Measurements from ENCODE around the gene PDZD8. TPM values are rescaled to one million over a fixed set of nuclear protein-coding genes. Genes with fewer than 3 reads are reported as not detected.
"Not testable (repeated sequence)": the region's sequence is repeated elsewhere in the genome, so short reads cannot be mapped to it uniquely, and the experiment has no call there.

PDZD8 gene
- total RNA-seq, 1 experiment from 2014 or later = 21.2 TPM

DNA sequence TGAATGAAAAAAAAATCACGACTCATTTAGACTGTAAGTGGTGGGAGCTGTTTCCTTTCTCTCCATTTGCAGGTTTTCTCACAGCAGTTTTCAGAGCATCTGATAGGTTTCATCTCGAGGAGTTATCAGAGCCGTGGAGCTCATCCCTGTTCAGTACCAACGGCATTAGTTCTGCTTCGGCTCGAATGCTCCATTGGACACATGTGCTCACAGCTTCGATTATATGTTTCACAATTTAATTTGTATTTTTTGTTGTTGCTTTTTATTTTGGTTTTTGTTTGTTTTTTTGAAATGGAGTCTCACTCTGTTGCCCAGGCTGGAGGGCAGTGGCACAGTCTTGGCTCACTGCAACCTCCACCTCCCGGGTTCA, 132.8 kb downstream of the PDZD8 start:
- Histone ChIP-seq H3K27me3 (replicated peaks) (peaks cover 31% of the 10 kb centered on the region), H3K36me3 (no peaks in the 10 kb centered on the region), H3K27ac (no peak overlapping the region), H3K9me3 (replicated peaks) (no peaks in the 10 kb centered on the region), H3K4me1 (replicated peaks) (no peaks in the 10 kb centered on the region), H3K4me3 (no peak overlapping the region)
- DNase-seq (ENCODE audit: low read depth in 1 of 2, low spot score in 2 of 2) = no peak

DNA sequence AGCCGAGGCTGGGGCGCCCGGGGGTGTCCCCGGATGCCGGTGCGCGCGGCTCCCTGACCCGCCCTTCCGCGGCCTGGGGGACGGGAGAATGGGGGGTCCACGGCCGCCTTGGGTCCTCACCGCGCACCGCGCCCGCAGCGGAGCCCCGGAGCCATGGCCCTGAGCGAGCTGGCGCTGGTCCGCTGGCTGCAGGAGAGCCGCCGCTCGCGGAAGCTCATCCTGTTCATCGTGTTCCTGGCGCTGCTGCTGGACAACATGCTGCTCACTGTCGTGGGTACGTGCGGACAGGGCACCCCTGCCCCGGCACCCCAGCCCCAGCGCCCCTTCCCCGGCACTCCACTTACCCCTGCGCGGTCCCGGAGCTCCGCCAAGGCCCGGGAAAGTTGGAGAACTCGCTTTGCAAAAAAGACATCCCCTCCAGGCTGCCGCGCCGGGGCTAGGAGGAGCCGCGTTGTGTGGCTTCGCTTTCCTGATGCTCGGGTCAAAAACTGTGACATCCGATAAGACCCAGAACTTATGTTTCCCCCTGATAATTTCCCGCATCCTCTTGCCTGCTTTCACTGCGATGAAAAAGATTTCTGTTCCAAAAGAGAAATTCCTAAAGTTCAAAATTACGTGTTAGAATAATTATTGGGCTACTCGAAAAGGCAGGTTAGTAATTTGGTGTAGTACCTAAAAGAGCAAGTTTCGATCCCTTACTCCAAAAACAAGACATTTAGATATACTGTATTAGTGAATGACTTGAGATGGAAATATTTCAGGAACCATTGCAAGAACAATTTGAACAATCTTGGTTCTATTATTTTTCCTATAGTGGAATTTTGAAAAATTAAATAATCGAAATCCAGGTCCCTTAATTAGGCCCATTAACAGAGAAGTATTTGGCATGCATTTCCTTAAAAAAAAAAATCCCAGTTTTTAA, 133.4 kb downstream of the PDZD8 start:
- no peak overlapping the region for H3K4me3 ChIP-seq
- no peak for DNase-seq (ENCODE audit: low read depth in 1 of 2, low spot score in 2 of 2)
- H3K9me3 ChIP-seq (replicated peaks) = no peaks in the 10 kb centered on the region
- no peaks in the 10 kb centered on the region for H3K4me1 ChIP-seq (replicated peaks)
- no peaks in the 10 kb centered on the region for H3K36me3 ChIP-seq
- H3K27ac ChIP-seq = no peak overlapping the region
- peaks cover 31% of the 10 kb centered on the region for H3K27me3 ChIP-seq (replicated peaks)

DNA sequence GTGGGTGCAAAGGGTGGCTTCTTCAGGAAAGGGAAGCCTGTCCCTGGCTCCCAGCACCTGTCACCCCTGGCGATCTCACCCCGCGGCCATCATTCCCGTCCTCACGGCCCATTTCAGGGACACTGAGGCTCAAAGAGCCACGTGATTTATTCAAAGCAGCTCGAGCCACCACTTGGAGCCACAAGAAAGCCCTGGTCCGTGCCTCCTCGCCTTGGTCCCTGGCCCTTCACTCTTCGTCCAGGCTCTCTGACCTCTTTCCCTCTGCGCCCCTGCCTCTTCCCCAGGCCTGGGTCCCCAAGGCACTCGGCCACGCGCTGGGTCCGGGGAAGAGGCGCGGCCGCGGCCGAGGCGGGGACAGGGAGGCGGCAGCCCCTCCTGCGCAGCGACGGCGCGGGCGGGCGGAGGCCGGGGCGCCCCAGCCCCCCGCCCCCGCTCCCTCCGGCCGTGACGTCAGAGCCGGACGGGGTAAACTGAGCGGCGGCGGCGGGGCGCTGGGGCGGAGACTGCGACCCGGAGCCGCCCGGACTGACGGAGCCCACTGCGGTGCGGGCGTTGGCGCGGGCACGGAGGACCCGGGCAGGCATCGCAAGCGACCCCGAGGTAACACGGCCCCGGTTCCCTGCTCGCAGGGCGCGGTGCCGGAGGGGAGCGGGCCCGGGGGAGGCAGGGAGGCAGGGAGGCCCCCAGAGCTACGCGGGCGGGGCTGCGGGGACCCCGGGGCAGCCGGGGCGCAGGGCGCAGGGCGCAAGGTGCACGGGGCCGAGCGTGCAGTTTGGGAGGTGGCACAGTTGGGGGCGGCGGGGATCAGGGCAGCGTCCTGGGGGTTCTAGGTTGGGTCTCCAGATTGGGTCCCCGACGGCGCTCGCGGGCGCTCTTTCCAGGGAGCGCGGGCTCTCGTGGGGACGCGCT, 134.4 kb downstream of the PDZD8 start, which contains the start of gene SLC18A2:
SLC18A2 (plus strand) TSS at position 494 of the 909 bp plus-strand sequence. CDS start 580 bp downstream, outside the sequence.
- Histone ChIP-seq H3K27ac (no peak within 1 kb of the TSS), H3K27me3 (replicated peaks) (peaks cover 31% of the 10 kb centered on the region), H3K9me3 (replicated peaks) (no peaks in the 10 kb centered on the region), H3K36me3 (no peaks in the 10 kb centered on the region), H3K4me1 (replicated peaks) (no peaks in the 10 kb centered on the region), H3K4me3 (no peak within 1 kb of the TSS)
- DNase-seq (ENCODE audit: low read depth in 1 of 2, low spot score in 2 of 2) = no peak

DNA sequence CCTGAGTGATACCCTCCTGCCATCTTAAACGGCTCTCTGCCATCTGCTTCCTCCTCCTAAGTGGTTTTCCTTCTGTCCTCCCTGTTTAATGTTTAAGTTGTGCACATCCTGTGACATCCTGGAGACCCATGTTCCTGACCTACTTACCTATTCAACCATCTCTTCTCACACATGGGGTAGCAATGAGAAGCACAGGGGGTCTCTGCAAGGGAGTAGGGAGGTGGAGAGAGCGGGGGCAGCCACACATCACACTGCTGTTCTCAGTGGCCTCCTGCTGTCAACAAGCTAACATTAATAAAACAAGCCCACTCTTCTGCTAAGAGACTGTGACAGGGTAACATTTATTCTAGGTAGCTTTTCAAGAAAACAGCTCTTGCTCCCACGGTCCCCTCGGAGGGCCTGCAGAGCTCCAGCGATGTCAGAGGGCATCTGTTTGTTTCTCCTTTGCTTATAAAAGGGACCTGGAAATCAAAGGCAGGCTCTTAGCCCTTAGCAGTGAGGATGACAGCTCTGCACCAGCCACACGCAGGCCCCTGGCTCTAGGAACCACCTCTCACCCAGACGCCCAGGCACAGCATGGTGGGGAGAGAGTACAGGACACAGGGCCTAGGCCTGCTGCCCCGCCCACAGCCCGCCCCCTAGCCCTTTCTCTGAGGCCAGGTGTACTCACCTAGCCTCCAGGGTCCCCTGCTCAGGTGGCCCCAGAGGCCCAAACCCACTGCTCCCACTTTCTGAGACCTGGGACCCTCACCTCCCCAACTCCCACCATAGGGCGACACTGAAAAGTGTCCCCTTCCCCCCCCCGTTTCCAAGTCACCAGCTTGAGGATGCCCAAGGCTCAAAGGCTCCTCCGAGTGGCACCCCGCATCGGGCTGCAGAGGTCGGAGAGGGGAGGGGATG, 135.3 kb downstream of the PDZD8 start:
- no peak for DNase-seq (ENCODE audit: low read depth in 1 of 2, low spot score in 2 of 2)
- Histone ChIP-seq H3K9me3 (replicated peaks) (no peaks in the 10 kb centered on the region), H3K36me3 (no peaks in the 10 kb centered on the region), H3K4me1 (replicated peaks) (no peaks in the 10 kb centered on the region), H3K27ac (no peak overlapping the region), H3K4me3 (no peak overlapping the region), H3K27me3 (replicated peaks) (peaks cover 31% of the 10 kb centered on the region)

DNA sequence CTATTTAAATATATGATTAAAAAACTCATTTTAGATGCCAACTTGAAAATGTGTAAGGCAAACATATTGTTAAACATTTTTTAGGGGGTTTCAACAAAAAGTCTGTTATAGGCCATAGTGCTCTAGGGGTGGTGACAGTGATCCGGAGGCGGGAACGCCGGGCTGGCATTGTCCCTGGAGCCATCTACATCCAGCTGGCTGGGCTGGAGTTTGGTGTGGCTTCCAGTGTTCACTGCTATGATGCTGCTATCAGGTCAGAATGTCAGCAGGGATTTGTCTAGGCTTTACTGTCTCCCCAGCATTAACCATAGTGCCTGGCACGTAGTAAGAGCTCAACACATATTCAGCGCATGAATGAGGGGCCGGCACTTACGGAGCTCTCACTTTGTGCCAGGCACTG, 136.2 kb downstream of the PDZD8 start:
- Histone ChIP-seq H3K36me3 (no peaks in the 10 kb centered on the region), H3K4me1 (replicated peaks) (no peaks in the 10 kb centered on the region), H3K27me3 (replicated peaks) (peaks cover 33% of the 10 kb centered on the region), H3K27ac (no peak overlapping the region), H3K4me3 (no peak overlapping the region), H3K9me3 (replicated peaks) (no peaks in the 10 kb centered on the region)
- no peak for DNase-seq (ENCODE audit: low read depth in 1 of 2, low spot score in 2 of 2)

DNA sequence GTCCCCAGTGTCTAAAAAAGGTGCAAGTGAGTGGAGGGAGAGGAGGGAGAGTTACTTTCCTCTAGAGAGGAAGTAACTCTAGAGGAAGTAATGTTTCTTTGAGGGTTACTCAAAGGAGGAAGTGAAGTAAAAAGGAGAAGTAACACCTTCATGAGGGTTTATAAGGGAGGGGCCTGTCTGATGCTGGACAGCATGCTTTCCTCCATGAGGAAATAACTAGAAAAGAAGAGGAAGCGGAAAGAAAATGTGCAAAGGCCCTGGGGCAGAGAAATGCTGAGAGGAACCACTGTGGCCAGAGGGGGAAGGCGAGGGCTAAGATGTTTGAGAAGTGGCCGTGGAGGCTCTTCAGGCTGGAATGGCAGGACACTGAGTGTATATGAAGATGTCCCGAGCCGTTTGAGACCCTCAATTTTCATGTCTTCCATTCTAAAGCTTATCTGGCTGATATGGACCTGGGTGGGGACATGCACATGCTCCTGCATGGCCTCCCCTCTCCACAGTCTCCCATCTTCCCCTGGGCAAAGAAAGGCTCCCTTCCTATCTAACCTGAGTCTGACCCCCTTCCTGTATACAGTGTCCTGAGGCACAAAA, 137.7 kb downstream of the PDZD8 start:
- H3K36me3 ChIP-seq = no peaks in the 10 kb centered on the region
- no peak for DNase-seq (ENCODE audit: low read depth in 1 of 2, low spot score in 2 of 2)
- H3K4me1 ChIP-seq (replicated peaks) = no peaks in the 10 kb centered on the region
- no peak overlapping the region for H3K4me3 ChIP-seq
- no peaks in the 10 kb centered on the region for H3K9me3 ChIP-seq (replicated peaks)
- H3K27ac ChIP-seq = no peak overlapping the region
- peaks cover 28% of the 10 kb centered on the region for H3K27me3 ChIP-seq (replicated peaks)

DNA sequence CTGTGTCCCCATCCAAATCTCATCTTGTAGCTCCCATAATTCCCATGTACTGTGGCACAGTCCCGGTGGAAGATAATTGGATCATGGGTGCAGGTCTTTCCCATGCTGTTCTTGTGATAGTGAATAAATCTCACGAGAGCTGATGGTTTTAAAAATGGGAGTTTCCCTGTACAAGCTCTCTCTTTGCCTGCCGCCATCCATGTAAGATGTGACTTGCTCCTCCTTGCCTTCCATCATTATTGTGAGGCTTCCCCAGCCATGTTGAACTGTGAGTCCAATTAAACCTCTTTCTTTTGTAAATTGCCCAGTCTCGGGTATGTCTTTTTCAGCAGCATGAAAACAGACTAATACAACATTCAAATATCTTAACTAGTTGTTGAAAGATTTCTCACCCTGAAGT, 145.1 kb downstream of the PDZD8 start:
- not testable (repeated sequence) for H3K27me3 ChIP-seq (replicated peaks); H3K4me3 ChIP-seq; DNase-seq (ENCODE audit: low read depth in 1 of 2, low spot score in 2 of 2); H3K4me1 ChIP-seq (replicated peaks); H3K27ac ChIP-seq; H3K9me3 ChIP-seq (replicated peaks); H3K36me3 ChIP-seq

DNA sequence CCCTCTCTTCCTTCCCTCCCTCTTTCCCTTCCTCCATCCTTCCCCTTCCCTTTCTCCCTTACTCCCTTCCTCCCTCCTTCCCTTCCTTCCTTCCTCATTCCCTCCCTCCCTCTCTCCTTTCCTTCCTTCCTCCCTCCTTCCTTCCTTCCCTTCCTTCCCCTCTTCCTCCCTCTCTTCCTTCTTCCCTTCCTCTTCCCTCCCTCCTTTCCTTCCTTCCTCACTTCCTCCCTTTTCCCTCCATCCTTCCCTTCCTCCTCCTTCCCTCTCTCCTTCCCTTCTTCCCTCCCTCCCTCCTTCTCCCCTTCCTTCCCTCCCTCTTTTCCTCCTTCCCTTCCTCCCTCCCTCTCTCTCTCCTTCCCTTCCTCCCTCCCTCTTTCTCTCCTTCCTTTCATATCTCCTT, 147.0 kb downstream of the PDZD8 start:
- H3K27me3 ChIP-seq (replicated peaks) = no peaks in the 10 kb centered on the region; the same call in 1 of the 2 replicates
- no peaks in the 10 kb centered on the region for H3K36me3 ChIP-seq
- H3K9me3 ChIP-seq (replicated peaks) = no peaks in the 10 kb centered on the region
- H3K4me1 ChIP-seq (replicated peaks) = no peaks in the 10 kb centered on the region
- H3K4me3 ChIP-seq = no peak overlapping the region
- DNase-seq (ENCODE audit: low read depth in 1 of 2, low spot score in 2 of 2) = no peak
- H3K27ac ChIP-seq = no peak overlapping the region

Other genes with a start within 250 kb of the PDZD8 start
- gene VAX1, start 237.2 kb downstream of the PDZD8 start, total RNA-seq (2014; rRNA removed; shearing (Covaris generic)) = not detected in 2 replicates
- not detected in 2 replicates for gene KCNK18, start 178.0 kb downstream of the PDZD8 start, total RNA-seq (2014; rRNA removed; shearing (Covaris generic))
- not detected in 2 replicates for gene SLC18A2, start 134.3 kb downstream of the PDZD8 start, total RNA-seq (2014; rRNA removed; shearing (Covaris generic))
- 0.21 TPM in 1 of 2 replicates, not detected in the other for gene EMX2, start 167.3 kb upstream of the PDZD8 start, total RNA-seq (2014; rRNA removed; shearing (Covaris generic))

Measured in SJSA1 (cell line).